Cardiac muscle cell (in vitro differentiated cells and primary cell): ENCODE results near the gene LUZP2. TPM values are rescaled to one million over a fixed set of nuclear protein-coding genes. Genes with fewer than 3 reads are reported as not detected.

Experiments
- DNase-seq, 2 donors: peaks; one replicate each; pipeline versions ENCODE4 v3.0.0 to v3.0.0-alpha.2; 2010 to 2017; ENCODE audit warnings: low read depth in 1 of 2, low spot score in 1 of 2
- H3K27ac ChIP-seq: fragments of 200-600 bp; sonication (generic); 2 replicates; pipeline ENCODE4 v1.5.1; 2016
- H3K27me3 ChIP-seq: fragments of 200-600 bp; sonication (generic); 2 replicates; pipeline ENCODE4 v1.6.0; 2016; ENCODE audit warnings: control low read depth
- H3K36me3 ChIP-seq: fragments of 200-600 bp; sonication (generic); 2 replicates; pipeline ENCODE4 v1.5.1; 2016; ENCODE audit warnings: control low read depth
- H3K4me1 ChIP-seq: fragments of 200-600 bp; sonication (generic); 2 replicates; pipeline ENCODE4 v1.8.1; 2017; ENCODE audit warnings: low read depth, mild to moderate bottlenecking, mixed run types
- H3K4me3 ChIP-seq: fragments of 200-600 bp; sonication (generic); 2 replicates; pipeline ENCODE4 v1.5.1; 2016; ENCODE audit warnings: mild to moderate bottlenecking
- H3K9me3 ChIP-seq: fragments of 200-600 bp; sonication (generic); 2 replicates; pipeline ENCODE4 v1.5.1; 2017; ENCODE audit warnings: low read depth, mild to moderate bottlenecking, control low read depth
- CTCF ChIP-seq: IDR thresholded peaks from 2 replicates; pipeline ENCODE4 v1.5.1; 2012; ENCODE audit warnings: low read depth, mild to moderate bottlenecking, low read length
- polyA plus RNA-seq: library from polyadenylated mRNA; unstranded; fragments of >200 nt; fragmentation: Nextera tagmentation; extraction: Ambion mirVana; gene quantifications from 2 replicates; pipeline ENCODE4 v1.2.1, GENCODE V29; 2016
- total RNA-seq: library from RNA; depleted of rRNA; stranded (reverse); fragments of >200 nt; gene quantifications from 2 replicates; pipeline ENCODE4 v1.2.3, GENCODE V29; 2016

LUZP2 gene
- total and polyA plus RNA-seq, 2 experiments from 2014 or later, result not detected

GRCh38 chr11:24833573-24833972 lies 336.7 kb downstream of the LUZP2 start:
- Histone ChIP-seq H3K4me3 (no peak overlapping the region), H3K27me3 (no peaks in the 10 kb centered on the region), H3K9me3 (no peaks in the 10 kb centered on the region), H3K36me3 (no peaks in the 10 kb centered on the region), H3K4me1 (peaks cover 10% of the 10 kb centered on the region), H3K27ac (no peak overlapping the region)
- DNase-seq, result no peak
- TF ChIP-seq CTCF, result no peak

DNA sequence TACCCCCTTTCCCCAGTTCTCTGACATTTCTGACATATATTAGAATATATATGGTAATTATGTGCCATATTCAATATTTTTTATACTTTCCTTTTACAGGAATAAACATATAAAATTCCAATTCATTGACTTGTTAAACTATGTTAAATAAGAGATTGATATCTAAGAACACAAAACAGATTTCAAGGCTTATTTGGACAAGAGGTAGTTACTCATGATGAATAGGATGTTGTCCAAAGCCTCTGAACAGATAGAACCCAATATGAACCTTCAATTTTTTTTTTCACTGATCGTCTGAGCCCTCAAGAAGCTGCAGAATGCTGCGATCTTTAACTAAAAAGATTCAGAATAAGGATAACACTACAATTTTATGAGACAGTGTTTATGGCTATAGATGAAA lies 340.3 kb downstream of the LUZP2 start:
- Histone ChIP-seq H3K27me3 (no peaks in the 10 kb centered on the region), H3K36me3 (no peaks in the 10 kb centered on the region), H3K27ac (no peak overlapping the region), H3K4me3 (no peak overlapping the region), H3K4me1 (peaks cover 8% of the 10 kb centered on the region), H3K9me3 (no peaks in the 10 kb centered on the region)
- no peak for TF ChIP-seq CTCF
- no peak for DNase-seq

DNA sequence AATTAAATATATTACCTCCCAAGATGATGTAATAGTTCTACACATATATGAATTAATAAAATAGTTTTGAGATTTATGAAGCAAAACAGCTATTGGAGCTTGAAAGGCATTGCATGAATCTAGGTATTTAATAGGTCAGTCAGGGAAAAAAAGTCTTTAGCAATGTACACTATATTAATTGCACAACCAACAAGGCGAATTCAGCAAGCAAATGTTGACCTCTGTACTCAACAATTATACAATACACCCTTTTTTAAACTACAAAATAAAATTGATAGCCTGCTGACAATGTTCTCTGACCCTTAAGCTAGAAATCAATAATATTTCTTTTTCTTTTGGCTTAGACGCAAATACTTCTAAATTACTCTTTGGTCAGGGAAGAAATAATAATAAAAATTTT lies 345.5 kb downstream of the LUZP2 start:
- DNase-seq, result no peak
- Histone ChIP-seq H3K36me3 (no peaks in the 10 kb centered on the region), H3K4me1 (peaks cover 8% of the 10 kb centered on the region), H3K9me3 (no peaks in the 10 kb centered on the region), H3K27me3 (no peaks in the 10 kb centered on the region), H3K4me3 (no peak overlapping the region), H3K27ac (no peak overlapping the region)
- TF ChIP-seq CTCF, result no peak

GRCh38 chr11:24844406-24844805 lies 347.6 kb downstream of the LUZP2 start:
- no peak for TF ChIP-seq CTCF
- H3K4me1 ChIP-seq, result peaks cover 8% of the 10 kb centered on the region
- H3K4me3 ChIP-seq, result no peak overlapping the region
- H3K36me3 ChIP-seq, result no peaks in the 10 kb centered on the region
- no peak overlapping the region for H3K27ac ChIP-seq
- H3K27me3 ChIP-seq, result no peaks in the 10 kb centered on the region
- DNase-seq, result no peak
- no peaks in the 10 kb centered on the region for H3K9me3 ChIP-seq

- TF ChIP-seq CTCF, result no peak
- Histone ChIP-seq H3K27me3 (no peaks in the 10 kb centered on the region), H3K36me3 (no peaks in the 10 kb centered on the region), H3K27ac (no peak overlapping the region), H3K9me3 (no peaks in the 10 kb centered on the region), H3K4me1 (no peaks in the 10 kb centered on the region), H3K4me3 (no peak overlapping the region)
- DNase-seq, result no peak
Measured at GRCh38 chr11:24848857-24849256, 352.0 kb downstream of the LUZP2 start.

DNA sequence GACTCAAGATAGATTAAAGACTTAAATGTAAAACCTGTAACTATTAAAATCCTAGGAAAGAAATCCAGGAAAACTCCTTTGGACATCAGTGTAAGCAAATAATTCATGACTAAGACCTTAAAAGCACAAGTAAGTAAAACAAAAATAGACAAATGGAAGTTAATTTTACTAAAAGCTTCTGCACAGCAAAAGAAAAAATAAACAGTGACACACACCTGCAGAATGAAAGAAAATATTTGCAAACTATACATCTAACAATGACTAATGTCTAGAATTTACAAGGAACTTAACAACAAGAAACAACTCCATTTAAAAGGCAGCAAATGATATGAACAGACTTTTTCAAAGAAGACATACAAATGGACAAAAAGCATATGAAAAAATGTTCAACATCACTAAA lies 359.1 kb downstream of the LUZP2 start:
- H3K36me3 ChIP-seq, result no peaks in the 10 kb centered on the region
- no peaks in the 10 kb centered on the region for H3K4me1 ChIP-seq
- TF ChIP-seq CTCF, result no peak
- no peak overlapping the region for H3K27ac ChIP-seq
- DNase-seq, result no peak
- no peaks in the 10 kb centered on the region for H3K27me3 ChIP-seq
- no peak overlapping the region for H3K4me3 ChIP-seq
- H3K9me3 ChIP-seq, result no peaks in the 10 kb centered on the region
